Right ventricle myocardium superior (tissue), 1 donor: Measurements from ENCODE around the gene VPS26C. TPM values are rescaled to one million over a fixed set of nuclear protein-coding genes. Genes with fewer than 3 reads are reported as not detected.

Source experiments
- ATAC-seq: fragments of 200-7000 bp; cut with Tn5 transposase; one replicate; pipeline ENCODE4 v1.9.1; 2020; ENCODE audit warnings: mild to moderate bottlenecking; ENCODE audit not compliant: poor library complexity
- DNase-seq: peaks from one replicate; pipeline ENCODE4 v3.0.0-alpha.2; 2020
- intact Hi-C: fragments of 100-400 bp; cut with DNase I; formaldehyde crosslinking; loops from one replicate; pipeline ENCODE4 v1.11.2; 2022
- total RNA-seq: library from RNA; stranded (reverse); fragmentation: NEBNext Ultra II Directional; extraction: Animal tissue kit (Norgen Biotek cat#: 25700); gene quantifications from one replicate; pipeline ENCODE4 v1.2.1, GENCODE V29; 2021
- donor health status: DM: no; HTN: yes; CAD: no; lungs with severe emphysema.

The VPS26C gene
- total RNA-seq, 1 donor from 2014 or later = 43.9 TPM

- intact Hi-C loops = no loop called here
- ATAC-seq = no peak
- DNase-seq = no peak
These were observed 75.1 kb downstream of the VPS26C start for GRCh38 chr21:37192019-37192418.

DNA sequence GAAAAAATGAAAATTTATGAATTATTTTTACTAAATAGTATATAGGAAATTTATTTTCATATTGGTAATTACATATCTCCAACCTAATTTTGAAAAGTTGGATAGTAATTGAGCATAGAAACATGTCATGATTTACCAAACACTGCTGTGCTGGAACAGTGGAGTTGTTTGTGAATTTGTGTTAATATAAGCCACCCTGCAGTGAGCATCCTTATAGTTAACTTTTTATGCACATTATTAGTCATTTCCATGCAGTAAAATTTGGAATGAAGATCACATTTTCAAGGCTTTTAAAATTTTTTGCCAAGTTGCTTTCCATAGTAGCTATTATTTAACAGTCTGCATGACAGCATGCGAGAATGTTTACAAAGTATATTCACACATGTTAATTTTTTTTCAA lies 78.3 kb downstream of the VPS26C start:
- ATAC-seq (no peak), DNase-seq (no peak)
- intact Hi-C loops = no loop called here

DNA sequence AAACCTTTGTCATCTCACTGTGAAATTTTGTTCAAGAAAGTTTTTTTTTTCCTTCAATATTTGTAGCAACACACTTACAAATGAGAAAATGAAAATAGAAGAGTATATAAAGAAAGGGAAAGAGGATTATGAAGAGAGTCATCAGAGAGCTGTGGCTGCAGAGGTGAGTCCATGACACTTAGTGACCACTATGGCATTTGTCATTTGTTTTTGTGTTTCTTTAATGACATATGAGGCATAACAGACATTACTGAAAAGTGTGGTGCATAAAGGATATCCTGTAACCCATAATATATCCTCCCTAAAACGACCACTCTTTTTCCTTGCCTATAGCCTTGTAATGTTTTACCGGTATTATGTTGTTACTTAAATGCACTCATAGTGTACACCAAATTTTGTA lies 80.2 kb downstream of the VPS26C start:
- no peak for ATAC-seq
- intact Hi-C loops = no loop called here

GRCh38 chr21:37184784-37185593 lies 82.1 kb downstream of the VPS26C start:
- DNase-seq (no peak), ATAC-seq (no peak)
- intact Hi-C loops = no loop called here

More for the DNA sequence above, 80.2 kb downstream of the VPS26C start:
- no peak for DNase-seq

DNA sequence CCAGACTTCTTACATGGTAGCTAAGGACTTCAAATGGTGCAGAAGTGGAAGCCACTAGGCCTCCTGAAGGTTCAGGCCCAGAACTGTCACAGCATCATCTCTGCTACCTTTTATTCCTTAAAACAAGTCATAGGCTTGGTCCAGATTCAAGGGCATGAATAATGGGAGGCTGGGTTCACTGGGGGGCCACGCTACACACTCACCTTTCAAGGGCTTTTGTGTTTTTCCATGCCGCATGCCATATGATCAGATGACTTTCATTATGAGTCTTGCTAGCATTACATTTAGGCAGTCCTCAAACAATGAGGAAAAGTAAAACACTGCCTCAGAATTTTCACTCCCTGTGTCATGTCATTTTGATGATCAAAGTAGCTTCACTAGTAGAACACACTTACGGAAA lies 83.4 kb downstream of the VPS26C start:
- DNase-seq (no peak), ATAC-seq (no peak)
- intact Hi-C loops = no loop called here

DNA sequence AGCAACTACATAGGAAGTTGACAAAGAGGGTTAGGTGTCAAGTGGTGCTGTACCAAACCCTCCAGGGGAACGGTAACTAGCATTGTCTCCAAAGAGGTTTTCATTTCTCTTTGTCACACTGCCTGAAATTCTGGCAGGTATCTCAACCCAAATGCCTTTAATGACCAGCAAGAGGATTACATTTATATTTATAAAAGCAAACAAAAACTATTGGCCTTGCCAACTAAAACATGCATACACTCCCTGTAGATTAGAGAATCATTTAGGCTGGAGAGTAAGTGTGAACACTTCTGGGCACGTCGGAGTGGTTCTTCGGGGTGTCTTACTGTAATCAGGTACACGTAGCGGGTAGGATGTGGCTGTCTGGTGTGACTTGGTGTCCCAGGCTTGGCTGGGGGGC lies 84.9 kb downstream of the VPS26C start:
- ATAC-seq = no peak
- DNase-seq = no peak
- intact Hi-C loops = no loop called here

DNA sequence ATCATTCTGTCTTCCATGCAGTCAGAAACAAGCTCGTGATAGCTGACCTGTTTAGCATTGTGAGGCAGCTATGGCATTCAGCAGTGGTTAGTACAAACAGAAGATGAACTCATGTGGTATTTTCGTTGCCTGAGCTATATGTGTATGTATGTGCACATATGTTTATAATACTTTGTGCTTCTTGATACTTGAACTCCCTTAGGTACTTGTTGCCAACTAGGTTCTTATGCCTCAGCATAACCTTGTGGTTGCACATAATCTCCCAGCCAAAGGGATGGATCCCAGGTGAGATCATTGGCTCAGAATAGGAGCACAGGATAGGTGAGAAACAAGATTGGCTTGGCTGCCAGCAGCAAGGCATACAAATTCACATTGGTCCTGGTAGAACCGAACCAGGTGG lies 86.1 kb downstream of the VPS26C start:
- ATAC-seq (peak; percentile 29), DNase-seq (no peak)
- intact Hi-C loops = no loop called here

DNA sequence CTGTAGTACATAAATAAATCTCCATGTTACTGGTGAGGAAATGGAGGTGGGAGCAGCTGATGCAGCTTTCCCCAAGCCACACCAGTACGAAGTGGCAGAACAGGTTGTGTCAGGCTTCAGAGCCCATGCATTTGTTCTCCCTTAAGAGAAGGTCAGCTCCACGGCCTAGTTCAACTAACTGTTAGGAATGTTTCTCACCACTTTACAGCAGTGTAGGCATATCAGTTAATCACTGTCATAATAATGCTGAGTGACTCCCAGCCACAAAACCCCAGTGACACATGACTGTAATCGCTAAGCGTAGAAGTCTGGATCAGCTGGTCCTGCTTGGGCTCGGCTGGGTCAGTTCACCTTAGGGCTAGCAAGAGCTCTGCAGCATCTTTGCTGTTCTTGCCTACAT lies 90.4 kb downstream of the VPS26C start:
- ATAC-seq (no peak), DNase-seq (no peak)
- intact Hi-C loops = no loop called here

Other genes with a start within 250 kb of the VPS26C start
- 34.0 TPM for gene PIGP, start 194.3 kb downstream of the VPS26C start, total RNA-seq
- 36.3 TPM for gene TTC3, start 194.1 kb downstream of the VPS26C start, total RNA-seq
- gene DYRK1A, start 99.4 kb upstream of the VPS26C start, total RNA-seq = 62.7 TPM